DND-41 (cell line): ENCODE measurements around the gene CCDC91.
A peak's percentile ranks its signal among the peaks of the same experiment; 100 is the strongest.

ENCODE experiments used
- ATAC-seq: fragments of 200-7000 bp; cut with Tn5 transposase; 3 replicates; pipeline ENCODE4 v1.9.1; 2021; ENCODE audit warnings: low read depth; ENCODE audit not compliant: insufficient read depth
- DNase-seq: peaks from one replicate; pipeline ENCODE4 v3.0.0-alpha.2; 2020
- H2AFZ ChIP-seq: 2 replicates; pipeline ENCODE4 v1.6.0; 2012; ENCODE audit warnings: low read depth, low read length
- H3K27ac ChIP-seq: 2 replicates; pipeline ENCODE4 v1.5.1; 2012; ENCODE audit warnings: low read length, inconsistent platforms
- H3K27me3 ChIP-seq: fragments of 200-600 bp; sonication (generic); 2 replicates; pipeline ENCODE4 v1.6.0; 2012; ENCODE audit warnings: low read length, mild to moderate bottlenecking, inconsistent platforms; ENCODE audit not compliant: insufficient read depth, poor library complexity
- H3K36me3 ChIP-seq: 2 replicates; pipeline ENCODE4 v1.5.1; 2012; ENCODE audit warnings: low read length, inconsistent platforms; ENCODE audit not compliant: insufficient read depth
- H3K4me1 ChIP-seq: 2 replicates; pipeline ENCODE4 v1.5.1; 2012; ENCODE audit warnings: mild to moderate bottlenecking, low read length; ENCODE audit not compliant: insufficient read depth
- H3K4me2 ChIP-seq: 2 replicates; pipeline ENCODE4 v1.6.0; 2012; ENCODE audit warnings: mild to moderate bottlenecking, moderate library complexity, low read length, inconsistent platforms; ENCODE audit not compliant: insufficient read depth
- H3K4me3 ChIP-seq, 2 experiments: fragments of 200-600 bp in 1 of 2; shearing (Covaris generic) in 1 of 2; 2 replicates each; pipeline ENCODE4 v1.5.1; 2012 to 2016; ENCODE audit warnings: inconsistent platforms in 2 of 2, low read length in 2 of 2, mild to moderate bottlenecking in 2 of 2, low read depth in 1 of 2, moderate library complexity in 1 of 2
- H3K79me2 ChIP-seq: 2 replicates; pipeline ENCODE4 v1.6.0; 2012; ENCODE audit warnings: low read length, inconsistent platforms; ENCODE audit not compliant: insufficient read depth
- H3K9ac ChIP-seq: 2 replicates; pipeline ENCODE4 v1.6.0; 2012; ENCODE audit warnings: low read depth, mild to moderate bottlenecking, inconsistent platforms, low read length, moderate library complexity
- H3K9me3 ChIP-seq: 2 replicates; pipeline ENCODE4 v1.5.1; 2012; ENCODE audit warnings: low read length, moderate library complexity, mild to moderate bottlenecking, inconsistent platforms; ENCODE audit not compliant: insufficient read depth, severe bottlenecking
- H4K20me1 ChIP-seq: 2 replicates; pipeline ENCODE4 v1.6.0; 2012; ENCODE audit warnings: low read length; ENCODE audit not compliant: insufficient read depth
- EZH2 ChIP-seq: IDR thresholded peaks from 3 replicates; pipeline ENCODE4 v1.6.1; 2012; ENCODE audit warnings: borderline replicate concordance, low read depth, mild to moderate bottlenecking, moderate library complexity, low read length, inconsistent platforms; ENCODE audit not compliant: severe bottlenecking
- TF ChIP-seq, protein P1 (sequence below): IDR thresholded peaks from 2 replicates; pipeline ENCODE4 v1.5.1; 2012; ENCODE audit warnings: borderline replicate concordance, low read length, moderate library complexity, mild to moderate bottlenecking; ENCODE audit not compliant: poor library complexity, severe bottlenecking; ENCODE audit errors: extremely low read depth

Gene CCDC91

DNA sequence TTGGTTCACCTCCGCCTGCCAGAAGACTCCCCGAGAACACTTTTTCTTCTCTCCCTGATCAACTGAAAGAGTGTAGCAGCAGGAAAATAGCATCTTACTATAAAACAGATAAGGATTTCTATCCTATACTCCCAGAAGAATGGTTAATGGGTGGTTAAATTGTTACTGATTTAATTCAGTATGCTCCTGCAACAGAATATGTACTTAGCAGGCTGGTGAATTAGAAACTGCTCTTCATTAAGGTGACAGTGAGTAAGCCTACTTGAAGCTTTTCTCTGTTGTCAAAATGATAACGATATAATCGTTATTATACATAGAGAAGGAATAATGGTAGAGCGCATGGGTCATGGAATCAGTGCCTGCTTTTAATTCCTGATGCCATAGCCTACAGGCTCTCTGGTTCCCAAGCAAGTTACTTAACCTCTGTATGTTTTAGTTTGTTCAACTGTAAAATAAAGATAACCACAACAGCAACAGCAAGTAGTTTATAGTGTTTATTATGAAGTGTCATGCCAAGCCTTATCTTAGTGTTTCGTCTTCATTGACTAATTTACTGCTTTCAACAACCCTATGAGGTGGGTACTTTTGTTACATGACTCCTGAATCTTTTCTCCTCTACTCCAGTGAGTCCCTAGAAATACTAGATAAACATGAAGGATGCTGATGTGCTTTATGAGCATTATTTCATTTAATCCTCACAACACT lies 392.6 kb downstream of the CCDC91 start:
- no peak overlapping the region for H3K4me3 ChIP-seq
- DNase-seq = no peak

DNA sequence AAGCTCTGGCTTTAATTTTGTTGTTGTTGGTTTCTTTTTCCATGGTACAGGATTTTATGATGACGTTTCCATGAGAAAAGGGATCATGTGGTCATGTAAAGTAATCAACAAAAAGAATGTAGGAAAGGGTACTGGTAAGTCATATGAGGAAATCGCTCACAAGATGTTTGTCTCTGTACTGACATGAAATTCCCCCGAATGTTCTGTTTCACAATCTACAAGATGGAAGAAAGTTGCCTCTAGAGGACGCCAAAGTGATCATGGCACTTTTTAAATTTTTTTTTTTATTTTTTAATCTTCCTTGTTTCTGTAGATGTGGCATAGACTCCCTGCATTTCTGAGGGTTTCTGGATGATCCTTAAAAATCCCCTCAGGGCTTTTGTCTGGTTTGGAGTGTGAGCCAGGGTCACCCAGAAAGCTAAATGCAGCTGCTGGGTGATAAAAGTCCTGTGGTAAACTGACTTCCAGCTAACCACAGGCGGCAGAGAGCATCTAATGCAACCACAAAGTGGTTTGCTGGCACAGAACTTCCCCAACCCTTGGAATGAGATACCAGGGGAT lies 393.5 kb downstream of the CCDC91 start:
- Histone ChIP-seq H2AFZ (no peak overlapping the region), H3K9me3 (no peaks in the 10 kb centered on the region), H3K79me2 (no peaks in the 10 kb centered on the region), H3K27me3 (no peaks in the 10 kb centered on the region), H4K20me1 (no peaks in the 10 kb centered on the region), H3K9ac (no peak overlapping the region), H3K4me1 (peaks cover 14% of the 10 kb centered on the region), H3K4me2 (no peak overlapping the region), H3K36me3 (no peaks in the 10 kb centered on the region), H3K4me3 (no peak overlapping the region), H3K27ac (no peak overlapping the region)
- DNase-seq (peak; percentile 59), ATAC-seq (peak; percentile 90)
- TF ChIP-seq EZH2 = no peak
- TF ChIP-seq, protein P1, sequence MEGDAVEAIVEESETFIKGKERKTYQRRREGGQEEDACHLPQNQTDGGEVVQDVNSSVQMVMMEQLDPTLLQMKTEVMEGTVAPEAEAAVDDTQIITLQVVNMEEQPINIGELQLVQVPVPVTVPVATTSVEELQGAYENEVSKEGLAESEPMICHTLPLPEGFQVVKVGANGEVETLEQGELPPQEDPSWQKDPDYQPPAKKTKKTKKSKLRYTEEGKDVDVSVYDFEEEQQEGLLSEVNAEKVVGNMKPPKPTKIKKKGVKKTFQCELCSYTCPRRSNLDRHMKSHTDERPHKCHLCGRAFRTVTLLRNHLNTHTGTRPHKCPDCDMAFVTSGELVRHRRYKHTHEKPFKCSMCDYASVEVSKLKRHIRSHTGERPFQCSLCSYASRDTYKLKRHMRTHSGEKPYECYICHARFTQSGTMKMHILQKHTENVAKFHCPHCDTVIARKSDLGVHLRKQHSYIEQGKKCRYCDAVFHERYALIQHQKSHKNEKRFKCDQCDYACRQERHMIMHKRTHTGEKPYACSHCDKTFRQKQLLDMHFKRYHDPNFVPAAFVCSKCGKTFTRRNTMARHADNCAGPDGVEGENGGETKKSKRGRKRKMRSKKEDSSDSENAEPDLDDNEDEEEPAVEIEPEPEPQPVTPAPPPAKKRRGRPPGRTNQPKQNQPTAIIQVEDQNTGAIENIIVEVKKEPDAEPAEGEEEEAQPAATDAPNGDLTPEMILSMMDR = peak; percentile 33

More for the DNA sequence above, 392.6 kb downstream of the CCDC91 start:
- Histone ChIP-seq H3K79me2 (no peaks in the 10 kb centered on the region), H3K9ac (no peak overlapping the region), H3K4me1 (peaks cover 14% of the 10 kb centered on the region), H3K27ac (no peak overlapping the region), H3K36me3 (no peaks in the 10 kb centered on the region), H4K20me1 (no peaks in the 10 kb centered on the region), H3K9me3 (no peaks in the 10 kb centered on the region), H3K4me2 (no peak overlapping the region), H2AFZ (no peak overlapping the region), H3K27me3 (no peaks in the 10 kb centered on the region)
- no peak for TF ChIP-seq EZH2
- TF ChIP-seq, protein P1 = no peak
- ATAC-seq = no peak

DNA sequence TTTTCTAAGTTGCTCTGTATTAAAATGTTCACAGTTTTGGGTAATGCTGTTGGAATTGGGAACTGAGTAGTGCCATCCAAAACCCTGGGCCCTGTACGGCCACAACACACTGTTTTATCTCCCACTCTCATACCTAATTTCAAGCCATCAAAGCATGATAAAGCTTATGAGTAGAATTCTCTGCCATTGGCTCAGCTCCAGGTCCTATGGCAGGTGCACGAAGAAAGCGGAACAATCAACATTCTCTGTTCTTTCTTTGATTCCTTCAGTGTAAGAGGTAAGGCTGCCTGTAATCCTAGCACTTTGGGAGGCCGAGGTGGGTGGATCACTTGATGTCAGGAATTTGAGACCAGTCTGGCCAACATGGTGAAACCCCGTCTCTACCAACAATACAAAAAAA lies 394.9 kb downstream of the CCDC91 start:
- no peaks in the 10 kb centered on the region for H3K9me3 ChIP-seq
- no peak overlapping the region for H2AFZ ChIP-seq
- H3K27ac ChIP-seq = no peak overlapping the region
- no peaks in the 10 kb centered on the region for H3K79me2 ChIP-seq
- H3K4me3 ChIP-seq = no peak overlapping the region
- no peak overlapping the region for H3K9ac ChIP-seq
- no peaks in the 10 kb centered on the region for H3K36me3 ChIP-seq
- H3K27me3 ChIP-seq = no peaks in the 10 kb centered on the region
- DNase-seq (no peak), ATAC-seq (no peak)
- H4K20me1 ChIP-seq = no peaks in the 10 kb centered on the region
- peaks cover 14% of the 10 kb centered on the region for H3K4me1 ChIP-seq
- no peak for TF ChIP-seq EZH2
- TF ChIP-seq, protein P1 = no peak
- no peak overlapping the region for H3K4me2 ChIP-seq
